ENCODE results near the gene TPSG1.

GRCh38 chr16:1213796-1214372, 11.2 kb downstream of the TPSG1 start:
- TF ChIP-seq CTCF (IDR thresholded peaks at IDR 0.05; ENCODE audit: borderline replicate concordance, extremely low read depth, low read length, poor library complexity, severe bottlenecking) (no peak), EZH2 (IDR thresholded peaks at IDR 0.05; ENCODE audit: borderline replicate concordance, low read depth, low read length, severe bottlenecking) (no peak)
